GM23338 (cell line): ENCODE results near the gene ZXDC. TPM values are rescaled to one million over a fixed set of nuclear protein-coding genes. Genes with fewer than 3 reads are reported as not detected.

Source experiments
- ATAC-seq: fragments of 200-7000 bp; cut with Tn5 transposase; 3 replicates; pipeline ENCODE4 v1.9.1; 2020
- DNase-seq: peaks from one replicate; pipeline ENCODE4 v3.0.0-alpha.2; 2015; ENCODE audit warnings: low spot score
- H2AFZ ChIP-seq: fragments of 200-600 bp; sonication (generic); 2 replicates; pipeline ENCODE4 v1.8.0; 2016; ENCODE audit warnings: antibody characterized with exemption, mild to moderate bottlenecking, moderate library complexity
- H3F3A ChIP-seq: fragments of 200-600 bp; sonication (generic); replicated peaks from 2 replicates; pipeline ENCODE4 v1.8.0; 2017; ENCODE audit warnings: antibody characterized with exemption, mixed run types, low read depth
- H3K27ac ChIP-seq: fragments of 200-600 bp; sonication (generic); 2 replicates; pipeline ENCODE4 v1.6.1; 2016; ENCODE audit warnings: low read depth
- H3K27me3 ChIP-seq: fragments of 200-600 bp; sonication (generic); 2 replicates; pipeline ENCODE4 v1.8.0; 2016; ENCODE audit warnings: mild to moderate bottlenecking, mixed run types, moderate library complexity; ENCODE audit not compliant: insufficient read depth
- H3K36me3 ChIP-seq: fragments of 200-600 bp; sonication (generic); 2 replicates; pipeline ENCODE4 v1.8.0; 2016; ENCODE audit warnings: mild to moderate bottlenecking; ENCODE audit not compliant: insufficient read depth
- H3K4me1 ChIP-seq: fragments of 200-600 bp; sonication (generic); 2 replicates; pipeline ENCODE4 v1.8.0; 2016; ENCODE audit warnings: mild to moderate bottlenecking, moderate library complexity; ENCODE audit not compliant: insufficient read depth
- H3K4me2 ChIP-seq: fragments of 200-600 bp; sonication (generic); 2 replicates; pipeline ENCODE4 v1.7.1; 2017; ENCODE audit warnings: mixed run types
- H3K4me3 ChIP-seq: fragments of 200-600 bp; sonication (generic); 2 replicates; pipeline ENCODE4 v1.6.1; 2016; ENCODE audit warnings: mixed run types
- H3K79me2 ChIP-seq: fragments of 200-600 bp; sonication (generic); replicated peaks from 2 replicates; pipeline ENCODE4 v1.8.0; 2017; ENCODE audit warnings: mild to moderate bottlenecking; ENCODE audit not compliant: insufficient read depth
- H3K9me2 ChIP-seq: fragments of 200-600 bp; sonication (generic); 2 replicates; pipeline ENCODE4 v1.8.0; 2017; ENCODE audit not compliant: insufficient read depth
- H4K20me1 ChIP-seq: fragments of 200-600 bp; sonication (generic); replicated peaks from 2 replicates; pipeline ENCODE4 v1.8.0; 2017; ENCODE audit warnings: mild to moderate bottlenecking; ENCODE audit not compliant: insufficient read depth
- H3K27ac Mint-ChIP-seq: 2 replicates; pipeline ENCODE4 v1.8.0; 2020; ENCODE audit warnings: inconsistent platforms, mild to moderate bottlenecking, moderate library complexity, mixed read lengths
- H3K27me3 Mint-ChIP-seq: 3 replicates; pipeline ENCODE4 v1.8.0; 2022; ENCODE audit warnings: low read depth, mild to moderate bottlenecking, moderate library complexity, mixed read lengths, inconsistent platforms; ENCODE audit not compliant: insufficient read depth, poor library complexity
- H3K36me3 Mint-ChIP-seq: 3 replicates; pipeline ENCODE4 v1.8.0; 2021; ENCODE audit warnings: low read depth, mild to moderate bottlenecking, inconsistent platforms, moderate library complexity, mixed read lengths
- H3K4me1 Mint-ChIP-seq: 3 replicates; pipeline ENCODE4 v1.8.0; 2020; ENCODE audit warnings: mild to moderate bottlenecking, inconsistent platforms, mixed read lengths
- H3K4me3 Mint-ChIP-seq: 3 replicates; pipeline ENCODE4 v1.8.0; 2021; ENCODE audit warnings: moderate library complexity, mild to moderate bottlenecking, inconsistent platforms, mixed read lengths
- H3K9me3 Mint-ChIP-seq: 3 replicates; pipeline ENCODE4 v1.8.0; 2020; ENCODE audit warnings: moderate library complexity, mild to moderate bottlenecking, inconsistent platforms, mixed read lengths
- CREB1 ChIP-seq: fragments of 250-450 bp; sonication (Bioruptor Pico); IDR thresholded peaks from 2 replicates; pipeline ENCODE4 v1.5.0; 2020; ENCODE audit warnings: low read depth, mild to moderate bottlenecking, moderate library complexity
- ETS1 ChIP-seq: IDR thresholded peaks from 2 replicates; pipeline ENCODE4 v1.6.1; 2016; ENCODE audit warnings: antibody characterized with exemption
- EZH2 ChIP-seq: fragments of 200-600 bp; sonication (generic); IDR thresholded peaks from one replicate; pipeline ENCODE4 v1.8.0; 2017; ENCODE audit warnings: antibody characterized with exemption, mild to moderate bottlenecking, low read depth; ENCODE audit not compliant: unreplicated experiment
- JUNB ChIP-seq: IDR thresholded peaks from one replicate; pipeline ENCODE4 v1.6.1; 2016; ENCODE audit warnings: antibody characterized with exemption; ENCODE audit not compliant: unreplicated experiment
- NANOG ChIP-seq: IDR thresholded peaks from 2 replicates; pipeline ENCODE4 v1.6.1; 2016; ENCODE audit warnings: antibody characterized with exemption, borderline replicate concordance
- STAT1 ChIP-seq: IDR thresholded peaks from one replicate; pipeline ENCODE4 v1.6.1; 2016; ENCODE audit warnings: antibody characterized with exemption; ENCODE audit not compliant: unreplicated experiment
- ZNF114 ChIP-seq: fragments of 250-450 bp; sonication (Bioruptor Pico); IDR thresholded peaks from 2 replicates; pipeline ENCODE4 v1.5.0; 2020; ENCODE audit warnings: mild to moderate bottlenecking, moderate library complexity
- ZNF462 ChIP-seq: fragments of 250-450 bp; sonication (Bioruptor Pico); IDR thresholded peaks from 2 replicates; pipeline ENCODE4 v1.5.0; 2020; ENCODE audit warnings: mild to moderate bottlenecking, moderate library complexity
- polyA plus RNA-seq: library from polyadenylated mRNA; unstranded; fragments of >200 nt; fragmentation: Nextera tagmentation; extraction: Ambion mirVana; gene quantifications from 2 replicates; pipeline ENCODE4 v1.2.1, GENCODE V29; 2016
- total RNA-seq: library from RNA; depleted of rRNA; stranded (reverse); fragments of >200 nt; shearing (Covaris generic); gene quantifications from 2 replicates; pipeline ENCODE4 v1.2.3, GENCODE V29; 2014

The ZXDC gene
- total and polyA plus RNA-seq, 2 experiments from 2014 or later: 5.7 to 45.1 TPM

- TF ChIP-seq ZNF462 (no peak), ZNF114 (CRISPR knock-in tag) (no peak), ETS1 (no peak), STAT1 (no peak), JUNB (no peak), EZH2 (no peak)
Observed at GRCh38 chr3:126447456-126448106, 28.1 kb downstream of the ZXDC start (continued).

GRCh38 chr3:126446791-126447190, 28.9 kb downstream of the ZXDC start:
- Mint-ChIP-seq H3K27ac (no peak overlapping the region), H3K27me3 (no peaks in the 10 kb centered on the region), H3K4me3 (no peak overlapping the region), H3K9me3 (no peaks in the 10 kb centered on the region), H3K4me1 (peaks cover 24% of the 10 kb centered on the region), H3K36me3 (peaks cover 12% of the 10 kb centered on the region)
- Histone ChIP-seq H3K4me1 (peaks cover 7% of the 10 kb centered on the region; the same call in 1 of the 2 replicates), H3K27me3 (no peaks in the 10 kb centered on the region), H3K79me2 (no peaks in the 10 kb centered on the region), H3K9me2 (no peaks in the 10 kb centered on the region), H2AFZ (no peak overlapping the region), H3K4me2 (no peak overlapping the region), H3K27ac (no peak overlapping the region), H3K4me3 (no peak overlapping the region), H3F3A (no peaks in the 10 kb centered on the region), H4K20me1 (no peaks in the 10 kb centered on the region; the same call in 1 of the 2 replicates), H3K36me3 (no peaks in the 10 kb centered on the region)
- DNase-seq (peak; percentile 28), ATAC-seq (peak; percentile 73)
- TF ChIP-seq ZNF462 (no peak), CREB1 (CRISPR knock-in tag) (no peak), NANOG (no peak)
